HG03439 (cell line): Measurements from ENCODE around the gene SEC61G.

Source experiments
- ATAC-seq: cut with Tn5 transposase; IDR thresholded peaks from one replicate; pipeline ENCODE4 v1.9.1; 2021; ENCODE audit warnings: mild to moderate bottlenecking, moderate library complexity; ENCODE audit not compliant: unreplicated experiment

The SEC61G gene

DNA sequence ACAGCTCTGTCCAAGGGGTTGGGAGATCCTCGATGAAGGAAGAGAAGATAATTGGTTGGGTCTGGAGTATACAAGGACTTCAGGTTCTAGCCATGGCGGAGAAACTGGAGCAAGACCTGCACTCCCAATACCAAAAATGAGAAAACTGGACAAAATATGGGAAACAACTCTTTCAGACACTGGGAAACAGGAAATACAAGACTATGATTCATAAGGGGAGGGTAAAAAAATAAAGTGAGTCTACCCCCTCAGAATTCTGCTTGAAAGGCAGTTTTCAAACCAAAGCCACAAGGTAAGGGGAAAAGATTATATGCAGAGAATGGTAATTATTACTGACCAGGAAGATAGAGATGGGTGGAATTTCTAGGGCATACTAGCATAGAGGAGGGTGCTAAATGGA is 10.2 kb upstream of the SEC61G start:
- no peak for ATAC-seq

DNA sequence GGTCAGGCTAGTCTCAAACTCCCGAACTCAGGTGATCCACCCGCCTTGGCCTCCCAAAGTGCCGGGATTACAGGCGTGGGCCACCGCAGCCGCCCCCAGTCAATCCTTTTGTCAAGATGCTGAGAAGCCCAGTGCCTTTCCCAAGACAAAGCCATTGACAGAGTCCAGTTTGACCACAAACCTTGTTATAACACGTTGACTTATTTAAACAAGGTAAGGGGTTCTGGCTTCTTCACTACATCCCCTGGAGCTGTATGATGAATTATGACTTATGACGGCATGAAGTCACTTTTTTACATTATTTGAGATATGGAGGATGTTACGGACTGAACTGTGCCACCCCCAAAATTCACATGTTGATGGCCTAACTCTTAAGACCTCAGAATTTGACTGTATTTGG is 5.8 kb upstream of the SEC61G start:
- no peak for ATAC-seq

DNA sequence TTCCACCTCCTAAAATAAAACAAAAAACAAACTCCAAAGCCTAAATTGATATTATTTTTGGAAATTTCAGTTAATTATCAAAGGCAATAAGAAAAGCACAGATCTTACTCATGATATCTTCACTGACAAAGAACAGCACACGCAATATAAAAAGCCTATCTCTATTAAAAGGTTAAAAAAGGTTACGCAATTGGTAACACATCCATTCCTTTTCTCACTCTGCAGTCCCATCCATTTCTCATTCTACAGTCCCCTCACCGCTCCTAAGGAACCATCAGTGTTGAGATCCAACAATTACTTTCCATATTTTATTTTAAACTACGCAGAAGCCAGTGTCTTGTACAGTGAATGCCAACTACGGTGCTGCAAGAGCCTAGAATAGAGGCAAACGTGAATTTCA is 1.3 kb downstream of the SEC61G start:
- no peak for ATAC-seq

DNA sequence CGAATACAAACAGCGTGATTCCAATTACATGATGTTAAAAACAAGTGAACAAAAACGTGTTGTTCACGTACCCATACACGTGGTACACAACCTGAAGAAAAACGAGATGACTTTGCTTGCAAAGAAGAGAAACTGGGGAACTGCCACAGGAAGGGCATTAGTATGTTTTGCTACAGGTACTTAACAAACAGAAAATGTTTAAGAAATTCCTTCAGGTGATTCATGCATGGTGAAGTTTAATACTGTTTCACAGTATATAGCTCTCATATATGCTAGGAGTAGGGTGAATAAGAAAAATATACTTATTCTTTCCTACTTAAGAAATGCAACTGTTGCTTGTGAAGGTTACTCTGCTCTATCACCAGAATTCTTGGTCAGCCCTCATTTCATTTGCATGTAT is 9.8 kb downstream of the SEC61G start:
- no peak for ATAC-seq

DNA sequence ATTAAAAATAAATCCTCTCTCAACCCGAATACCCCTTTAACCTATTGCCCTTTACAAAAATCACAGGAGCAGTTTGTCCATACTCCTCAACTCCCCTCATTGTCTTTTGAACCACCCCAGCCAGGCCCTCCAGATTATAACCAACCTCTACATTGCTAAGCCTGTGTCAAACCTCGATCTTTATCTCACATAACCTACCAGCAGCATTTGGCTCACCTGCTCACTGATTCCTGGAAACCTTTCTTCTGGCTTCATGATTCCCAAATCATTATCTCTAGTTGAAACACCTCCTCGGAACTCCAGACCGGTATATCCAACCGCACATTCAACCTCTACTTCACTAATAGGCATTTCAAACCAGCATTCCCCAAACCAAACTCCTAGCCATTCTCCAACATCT is 11.8 kb downstream of the SEC61G start:
- ATAC-seq, result no peak

DNA sequence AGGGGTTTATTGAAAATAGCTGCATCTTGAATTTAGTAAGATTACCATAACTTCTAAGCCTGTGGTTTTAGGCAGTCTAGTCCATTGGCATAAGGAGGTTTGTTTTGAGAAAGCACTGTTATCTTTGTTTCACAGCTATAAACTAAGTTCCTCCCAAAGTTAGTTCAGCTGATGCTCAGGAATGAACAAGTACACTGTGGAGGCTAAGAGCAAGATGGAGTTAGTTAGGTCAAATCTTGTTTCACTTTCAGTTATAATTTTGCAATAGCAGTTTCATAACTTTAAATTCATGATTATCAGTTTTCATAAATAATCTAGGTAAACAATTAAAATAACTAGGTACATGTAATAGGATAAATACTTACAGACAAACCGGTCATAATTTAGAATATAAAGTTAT is 15.4 kb downstream of the SEC61G start:
- no peak for ATAC-seq

DNA sequence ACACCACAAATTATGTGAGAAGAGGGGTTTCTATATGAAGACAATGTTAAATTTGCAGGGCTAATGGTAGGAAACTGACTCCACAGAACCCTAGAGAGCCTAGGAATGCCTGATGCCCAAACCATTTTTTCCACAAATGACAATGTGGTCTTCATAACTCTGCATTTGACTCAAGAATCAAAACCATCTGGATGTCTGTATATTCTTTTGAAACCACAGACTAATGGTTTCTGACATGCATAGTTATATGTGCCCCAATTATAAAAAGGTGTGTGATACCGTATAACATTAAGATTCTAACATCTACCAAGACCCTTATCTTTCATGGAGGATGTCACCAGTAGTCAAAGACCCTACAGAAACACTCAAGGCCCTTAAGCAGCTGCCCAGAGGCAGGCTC is 20.3 kb downstream of the SEC61G start:
- ATAC-seq, result no peak

DNA sequence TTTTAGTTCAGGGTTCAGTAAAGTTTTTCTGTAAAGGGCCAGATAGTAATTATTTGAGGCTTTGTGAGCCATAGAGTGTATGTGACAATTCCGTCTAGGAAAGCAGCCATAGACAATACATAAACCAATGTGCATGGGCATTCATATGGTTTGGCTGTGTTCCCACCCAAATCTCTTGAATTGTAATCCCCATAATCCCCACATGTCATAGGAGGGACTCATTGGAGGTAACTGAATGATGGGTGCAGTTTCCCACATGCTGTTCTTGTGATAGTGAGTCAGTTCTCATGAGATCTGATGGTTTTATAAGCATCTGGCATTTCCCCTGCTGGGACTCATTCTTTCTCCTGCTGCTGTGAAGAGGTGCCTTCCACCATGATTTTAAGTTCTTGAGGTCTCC is 29.9 kb downstream of the SEC61G start:
- no peak for ATAC-seq

DNA sequence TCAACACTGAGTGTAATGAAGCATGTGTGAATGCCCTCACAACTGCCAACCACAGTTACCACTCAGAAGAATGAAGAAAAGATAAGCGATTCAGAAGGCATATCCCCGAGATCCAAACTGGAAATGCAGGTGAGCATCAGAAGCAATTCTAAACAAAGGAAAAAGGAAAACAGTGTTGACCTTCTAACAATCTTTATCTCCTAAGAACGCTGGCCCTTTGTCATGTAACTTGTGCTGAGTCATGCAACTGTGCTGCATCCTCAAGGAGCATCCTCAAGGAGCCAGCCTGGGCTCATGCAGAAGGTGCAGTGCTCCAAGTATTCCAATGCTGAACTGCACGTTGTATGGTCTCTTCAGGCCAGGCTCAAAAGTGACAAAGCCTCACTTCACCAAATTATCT is 30.6 kb downstream of the SEC61G start:
- ATAC-seq, result no peak

DNA sequence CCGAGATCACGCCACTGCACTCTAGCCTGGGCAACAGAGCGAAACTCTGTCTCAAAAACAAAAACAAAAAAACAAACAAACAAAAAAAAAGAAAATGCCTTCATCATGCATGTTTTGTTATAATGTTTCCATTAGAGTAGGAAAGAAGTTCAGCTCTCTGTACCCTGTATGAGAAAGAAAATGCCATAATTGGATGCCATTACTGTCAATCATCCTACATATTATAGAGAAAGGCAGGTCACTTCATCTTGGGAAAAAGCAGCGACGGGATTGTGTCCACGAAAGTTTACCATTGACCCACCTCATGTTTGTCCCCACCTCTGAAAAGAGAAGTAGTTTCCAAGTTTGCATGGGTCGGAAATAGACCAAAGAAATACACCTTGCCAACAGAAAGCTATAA is 33.8 kb downstream of the SEC61G start:
- no peak for ATAC-seq

DNA sequence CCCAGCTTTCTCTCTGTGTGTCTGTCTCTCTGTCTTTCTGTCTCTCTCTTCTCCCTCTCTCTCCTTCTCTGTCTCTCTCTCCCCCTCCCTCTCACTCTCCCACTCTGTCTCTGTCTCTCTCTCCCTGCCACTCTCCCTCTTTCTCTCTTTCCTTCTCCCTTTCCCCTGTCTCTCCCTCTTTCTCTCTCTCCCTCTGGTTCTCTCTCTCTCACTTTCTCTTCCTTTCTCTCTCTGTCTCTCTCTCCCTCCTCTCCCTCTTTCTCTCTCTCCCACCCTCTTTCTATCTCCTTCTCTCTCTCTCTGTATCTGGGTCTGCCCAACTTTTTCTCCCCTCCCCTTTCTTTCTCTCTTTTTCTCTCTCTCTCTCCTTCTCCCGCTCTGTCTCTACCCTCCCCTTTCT is 36.5 kb downstream of the SEC61G start:
- no peak for ATAC-seq

DNA sequence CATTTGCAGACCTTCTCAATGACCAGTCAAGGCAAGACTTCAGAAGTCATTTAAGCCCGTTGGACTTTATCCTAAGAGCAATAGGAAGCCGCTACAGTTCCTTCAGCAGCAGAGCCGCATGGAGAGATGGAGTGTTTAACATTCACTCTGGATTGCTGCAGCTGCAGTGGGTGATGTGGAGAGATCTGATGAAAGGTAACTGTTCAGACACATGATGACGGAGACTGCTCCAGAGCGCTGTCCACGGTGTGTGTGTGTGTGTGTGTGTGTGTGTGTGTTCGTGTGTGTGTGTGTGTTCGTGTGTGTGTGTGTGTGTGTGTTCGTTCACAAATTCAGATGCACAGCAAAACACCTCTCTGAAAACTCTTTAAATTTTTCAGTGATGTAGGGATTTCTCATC is 37.0 kb downstream of the SEC61G start:
- no peak for ATAC-seq

DNA sequence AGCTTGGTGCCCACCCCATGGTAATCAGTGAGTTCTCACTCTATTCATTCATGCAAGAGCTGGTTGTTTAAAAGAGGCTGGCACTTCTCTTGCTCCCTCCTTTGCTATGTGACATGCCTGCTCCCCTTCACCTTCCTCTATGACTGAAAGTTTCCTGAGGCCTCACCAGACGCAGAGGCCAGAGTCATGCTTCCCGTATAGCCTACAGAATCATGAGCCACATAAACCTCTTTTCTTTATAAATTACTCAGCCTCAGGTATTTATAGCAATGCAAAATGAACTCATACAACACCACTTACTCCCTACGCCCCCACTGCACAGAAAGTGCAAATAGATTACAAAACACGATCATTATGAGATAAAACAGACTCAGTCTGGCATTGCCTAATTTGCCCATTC is 39.0 kb downstream of the SEC61G start:
- ATAC-seq, result no peak

DNA sequence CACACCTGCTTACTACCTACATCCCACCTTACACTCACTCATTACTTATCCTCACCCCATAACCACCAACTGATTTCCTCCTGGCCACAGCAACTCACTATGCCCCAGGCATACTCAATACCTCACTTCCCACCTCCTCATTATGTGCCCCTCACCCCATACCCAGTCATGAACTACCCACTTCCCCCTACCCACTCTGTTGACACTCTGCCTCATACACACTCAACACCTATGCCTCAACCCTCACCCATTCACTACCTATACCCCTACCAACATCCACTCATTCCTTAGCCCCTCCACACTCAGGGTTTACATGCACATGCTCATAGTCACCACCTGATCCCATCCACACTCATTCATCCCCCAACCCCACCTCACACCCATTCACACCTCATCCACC is 39.6 kb downstream of the SEC61G start:
- no peak for ATAC-seq

DNA sequence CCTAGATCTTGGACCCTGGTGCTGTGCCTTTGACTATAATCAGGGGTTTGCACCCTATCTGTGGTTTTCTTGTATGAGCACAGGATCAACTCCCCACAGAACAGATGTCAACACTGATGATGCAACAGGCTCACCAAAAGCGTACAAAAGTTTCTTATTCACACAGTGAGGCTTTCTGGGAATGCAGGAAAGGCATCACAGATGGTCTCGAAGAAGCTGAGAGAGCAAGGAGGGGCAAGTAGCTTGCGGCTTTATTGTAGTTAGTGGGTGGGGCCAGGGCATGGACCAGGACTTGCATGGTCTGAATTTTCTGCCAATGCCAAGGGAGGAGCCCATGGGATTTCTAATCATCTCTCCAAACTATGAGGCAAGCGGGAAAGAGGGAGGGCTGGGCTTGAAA is 46.2 kb downstream of the SEC61G start:
- no peak for ATAC-seq

DNA sequence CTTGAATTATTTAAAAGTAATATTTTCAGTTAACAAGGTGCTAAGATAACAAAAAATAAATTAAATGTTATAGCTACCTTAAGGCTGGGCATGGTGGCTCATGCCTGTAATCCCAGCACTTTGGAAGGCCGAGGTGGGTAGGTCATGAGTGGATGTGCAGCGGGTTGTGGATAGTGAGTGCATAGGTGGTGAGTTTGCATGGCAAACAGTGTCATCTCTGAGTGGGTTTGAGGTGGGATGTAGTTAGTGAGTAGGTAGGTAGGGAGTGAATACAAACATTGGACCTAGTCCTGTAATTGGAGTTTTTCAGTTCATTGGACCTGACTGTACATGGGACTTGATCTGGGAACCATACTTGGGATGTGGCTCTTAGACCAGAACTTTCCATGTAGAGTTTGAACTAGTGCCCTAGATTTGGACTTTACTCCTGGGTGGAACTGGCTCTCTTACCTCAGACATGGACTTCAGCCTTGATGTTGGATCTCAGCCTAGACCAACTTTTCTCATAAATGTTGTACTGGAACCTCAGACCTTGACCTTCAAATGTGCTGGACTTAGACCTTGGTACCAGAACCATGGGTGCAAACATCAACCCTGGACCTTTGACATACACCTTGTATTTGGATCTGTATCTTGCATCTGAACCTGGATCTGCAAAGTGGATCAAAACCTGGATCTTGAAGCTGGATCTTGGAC is 47.0 kb downstream of the SEC61G start:
- ATAC-seq, result no peak

DNA sequence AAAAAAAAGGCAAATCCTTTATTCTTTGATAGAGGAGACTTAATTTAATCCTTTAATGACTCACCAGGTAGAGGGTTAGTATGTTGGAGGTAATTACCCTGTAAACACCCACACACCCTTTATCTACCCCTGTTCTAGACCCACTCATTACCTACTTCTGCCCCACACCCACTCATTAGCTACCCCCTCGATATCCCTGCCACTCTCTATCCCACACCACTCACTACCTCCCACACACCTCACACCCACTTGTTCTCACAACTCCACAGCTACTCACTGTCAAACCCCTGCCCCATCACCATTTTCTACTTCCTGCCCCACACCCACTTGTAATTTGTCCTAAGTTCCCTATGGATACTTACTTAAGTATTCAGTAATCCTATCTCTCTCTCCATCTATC is 49.7 kb downstream of the SEC61G start:
- ATAC-seq, result no peak

DNA sequence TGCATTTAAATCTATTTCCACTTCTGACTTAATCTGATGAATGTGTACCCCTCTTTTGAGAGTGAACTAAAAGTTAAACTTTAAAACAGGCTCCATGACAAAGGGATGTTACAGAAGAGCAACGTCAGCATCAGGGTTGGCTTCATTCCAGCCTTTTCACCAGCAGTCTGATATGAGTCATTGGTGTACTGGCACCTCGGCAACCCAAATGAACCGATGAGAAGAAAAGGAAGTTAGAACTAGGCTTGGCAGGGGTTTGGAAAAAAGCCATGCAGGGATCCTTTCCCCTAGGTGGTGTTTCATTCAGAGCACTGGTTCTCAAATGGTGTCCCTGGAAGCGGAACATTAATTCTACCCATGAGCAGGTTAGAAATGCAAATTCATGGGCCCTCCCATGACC is 53.6 kb downstream of the SEC61G start:
- ATAC-seq, result no peak

DNA sequence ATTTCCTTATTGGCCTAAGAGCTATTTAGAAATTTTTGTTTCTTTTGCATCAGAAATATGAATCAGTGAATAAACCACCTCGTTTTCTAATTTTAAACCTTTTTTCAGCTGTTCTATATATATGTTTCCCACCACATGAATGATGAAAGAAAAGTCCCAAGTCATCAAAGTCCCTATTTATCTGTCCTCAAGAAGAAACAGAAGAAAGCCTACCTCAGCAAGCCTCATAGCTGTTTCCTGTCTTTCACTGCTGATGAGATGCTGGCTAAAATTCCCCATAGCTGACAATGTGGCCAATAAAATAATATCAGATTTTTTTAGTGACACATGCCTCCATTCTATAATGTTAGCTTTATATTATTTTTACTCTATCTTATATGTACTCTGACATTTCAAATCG is 54.2 kb downstream of the SEC61G start:
- no peak for ATAC-seq
